ENCODE measurements around the gene SDF2L1.
A peak's percentile ranks its signal among the peaks of the same experiment; 100 is the strongest.
"Not testable (repeated sequence)": the region's sequence is repeated elsewhere in the genome, so short reads cannot be mapped to it uniquely, and the experiment has no call there.

Gene SDF2L1, protein sequence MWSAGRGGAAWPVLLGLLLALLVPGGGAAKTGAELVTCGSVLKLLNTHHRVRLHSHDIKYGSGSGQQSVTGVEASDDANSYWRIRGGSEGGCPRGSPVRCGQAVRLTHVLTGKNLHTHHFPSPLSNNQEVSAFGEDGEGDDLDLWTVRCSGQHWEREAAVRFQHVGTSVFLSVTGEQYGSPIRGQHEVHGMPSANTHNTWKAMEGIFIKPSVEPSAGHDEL

DNA sequence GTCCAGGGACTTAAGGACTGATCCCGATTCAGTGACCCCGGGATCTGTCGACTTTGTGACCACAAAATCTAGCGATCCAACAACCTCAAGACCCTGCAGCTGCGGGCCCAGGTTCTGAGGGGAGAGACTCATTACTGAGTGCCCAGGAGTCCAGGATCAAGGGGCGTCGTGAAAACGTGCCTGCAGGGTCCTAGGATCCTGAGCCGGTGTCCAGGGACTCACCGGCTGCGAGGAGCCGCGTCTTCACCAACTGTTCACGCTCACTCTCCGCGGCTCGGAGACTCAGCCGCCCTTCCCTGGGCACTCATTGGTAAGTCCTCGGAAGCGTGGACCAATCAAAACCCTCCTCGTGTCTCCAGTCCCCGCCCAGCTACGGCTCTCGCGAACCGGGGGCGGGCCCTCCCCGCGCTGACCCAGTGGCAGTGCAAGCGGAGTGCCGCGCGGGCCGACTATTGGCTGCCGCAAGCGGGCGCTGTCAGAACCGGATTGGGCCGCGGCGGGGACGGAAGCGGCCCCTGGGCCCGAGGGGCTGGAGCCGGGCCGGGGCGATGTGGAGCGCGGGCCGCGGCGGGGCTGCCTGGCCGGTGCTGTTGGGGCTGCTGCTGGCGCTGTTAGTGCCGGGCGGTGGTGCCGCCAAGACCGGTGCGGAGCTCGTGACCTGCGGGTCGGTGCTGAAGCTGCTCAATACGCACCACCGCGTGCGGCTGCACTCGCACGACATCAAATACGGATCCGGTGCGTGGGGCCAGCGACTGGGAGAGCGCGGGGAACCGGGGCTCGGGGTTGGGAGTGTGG lies at the start of gene SDF2L1:
Gene SDF2L1 (plus strand): TSS at position 514 of the 795 bp plus-strand sequence. CDS start 35 bp downstream, at position 549.
- peak; percentile 95 to 96 for DNase-seq (ENCODE audit: low read depth in 2 of 2)

DNA sequence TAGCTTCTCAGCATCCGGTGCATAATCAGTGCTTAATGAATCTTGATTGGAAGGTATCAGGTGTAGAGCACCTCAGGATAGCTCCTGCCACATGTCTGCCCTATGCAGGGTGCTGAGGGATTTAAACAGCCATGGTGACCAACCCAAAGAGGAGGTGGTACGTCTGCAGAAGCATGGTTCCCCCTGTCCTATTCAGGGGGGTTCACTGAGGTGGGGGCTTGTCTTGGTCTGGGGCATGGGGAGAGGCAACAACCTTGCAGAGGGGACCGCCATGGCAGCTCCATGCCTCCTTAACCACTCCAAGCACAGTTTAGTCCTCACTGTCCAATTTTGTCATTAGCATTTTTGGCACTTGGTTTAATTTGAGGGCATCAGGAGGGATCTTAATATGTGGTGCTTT lies 49.7 kb upstream of the SDF2L1 start:
- no peak for DNase-seq (ENCODE audit: low read depth in 2 of 2)

DNA sequence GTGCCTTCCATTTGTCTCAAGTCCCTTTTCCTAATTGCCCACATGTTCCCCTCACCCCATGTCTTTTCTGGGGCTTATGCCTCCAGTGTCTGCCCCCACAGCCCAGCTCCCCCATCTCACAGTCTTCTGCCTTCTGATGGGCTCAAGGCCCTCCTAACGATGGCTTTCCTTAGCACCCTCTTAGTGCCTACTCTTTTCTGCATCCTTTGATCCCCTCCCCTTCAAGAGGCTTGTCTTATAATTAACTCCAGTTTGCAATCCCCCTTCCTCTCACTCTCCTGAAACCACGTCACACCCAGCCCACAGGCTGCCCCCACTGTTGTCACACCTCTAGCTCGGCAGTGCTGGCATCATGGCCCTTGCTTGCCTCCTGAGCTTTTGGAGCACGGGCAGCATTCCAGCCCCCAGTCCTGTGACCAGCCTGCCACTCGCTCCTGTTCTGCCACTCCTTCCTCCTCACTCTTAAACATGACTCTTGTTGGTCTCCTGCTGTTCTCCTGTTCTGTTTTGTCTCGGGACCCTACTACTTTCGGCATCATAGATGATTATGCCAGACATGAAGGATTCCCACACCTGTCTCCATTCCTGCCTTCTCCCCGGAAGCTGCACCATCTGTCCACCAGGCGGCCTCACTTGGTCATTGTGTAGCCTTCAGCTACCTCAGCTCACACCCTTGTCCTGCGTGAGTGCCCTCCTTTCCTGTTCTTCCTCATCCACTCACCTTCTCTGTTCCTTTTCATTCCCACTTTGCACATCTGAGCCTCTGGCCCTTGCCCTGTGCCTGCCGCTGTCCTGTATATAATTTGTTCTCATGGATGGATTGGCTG lies 48.5 kb upstream of the SDF2L1 start:
- DNase-seq (ENCODE audit: low read depth in 2 of 2), result no peak

DNA sequence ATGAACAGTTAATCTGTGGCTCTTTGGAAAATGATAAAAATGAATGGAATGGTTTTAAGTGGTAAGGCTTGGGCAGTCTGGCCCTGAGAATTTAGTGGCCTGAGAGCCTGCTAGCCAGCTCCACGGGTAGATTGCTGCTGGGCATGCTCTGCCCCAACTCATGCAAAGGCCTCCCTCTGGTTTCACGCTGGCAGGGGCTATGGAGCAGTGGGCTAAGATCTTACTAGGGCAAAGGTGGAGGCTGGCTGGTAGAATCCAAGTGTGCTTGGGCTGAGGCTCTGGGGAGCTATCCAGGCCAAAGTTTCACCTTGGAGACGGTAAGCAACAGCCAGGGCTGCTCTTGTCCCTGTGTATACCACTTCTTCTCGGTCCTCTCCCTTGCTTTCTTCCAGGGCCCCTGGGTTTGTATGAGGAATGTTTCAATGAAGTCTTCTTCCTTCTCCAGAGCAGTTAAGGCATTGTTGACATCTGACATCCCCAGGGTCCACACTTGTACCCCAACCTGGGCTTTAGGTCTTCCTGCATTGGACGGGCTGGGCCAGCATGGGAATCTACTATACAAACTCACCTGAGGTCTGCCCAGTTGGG lies 47.1 kb upstream of the SDF2L1 start:
- DNase-seq (ENCODE audit: low read depth in 2 of 2), result no peak

DNA sequence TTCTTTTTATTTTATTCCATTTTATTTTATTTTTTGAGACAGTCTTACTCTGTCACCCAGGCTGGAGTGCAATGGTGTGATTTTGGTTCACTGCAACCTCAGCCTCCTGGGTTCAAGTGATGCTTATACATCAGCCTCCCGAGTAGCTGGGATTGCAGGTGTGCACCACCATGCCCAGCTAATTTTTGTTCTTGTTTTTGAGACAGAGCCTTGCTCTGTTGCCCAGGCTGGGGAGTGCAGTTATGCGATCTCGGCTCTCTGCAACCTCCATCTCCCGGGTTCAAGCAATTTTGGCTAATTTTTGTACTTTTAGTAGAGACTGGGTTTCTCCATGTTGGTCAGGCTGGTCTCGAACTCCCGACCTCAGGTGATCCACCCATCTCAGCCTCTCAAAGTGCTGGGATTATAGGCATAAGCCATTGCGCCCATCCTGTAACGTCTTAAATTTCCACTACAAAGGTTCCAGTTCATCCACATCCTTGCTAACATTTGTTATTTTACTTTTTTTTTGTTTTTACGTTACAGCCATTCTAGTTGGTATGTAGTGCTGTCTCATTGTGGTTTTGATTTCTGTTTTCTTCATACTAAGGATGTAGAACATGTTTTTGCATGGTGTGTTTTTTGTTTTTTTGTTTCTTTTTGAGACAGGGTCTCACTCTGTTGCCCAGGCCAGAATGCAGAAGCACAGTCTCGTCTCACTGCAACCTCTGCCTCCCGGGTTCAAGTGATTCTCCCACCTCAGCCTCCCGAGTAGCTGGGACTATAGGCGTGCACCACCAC lies 45.6 kb upstream of the SDF2L1 start:
- not testable (repeated sequence) for DNase-seq (ENCODE audit: low read depth in 2 of 2)

DNA sequence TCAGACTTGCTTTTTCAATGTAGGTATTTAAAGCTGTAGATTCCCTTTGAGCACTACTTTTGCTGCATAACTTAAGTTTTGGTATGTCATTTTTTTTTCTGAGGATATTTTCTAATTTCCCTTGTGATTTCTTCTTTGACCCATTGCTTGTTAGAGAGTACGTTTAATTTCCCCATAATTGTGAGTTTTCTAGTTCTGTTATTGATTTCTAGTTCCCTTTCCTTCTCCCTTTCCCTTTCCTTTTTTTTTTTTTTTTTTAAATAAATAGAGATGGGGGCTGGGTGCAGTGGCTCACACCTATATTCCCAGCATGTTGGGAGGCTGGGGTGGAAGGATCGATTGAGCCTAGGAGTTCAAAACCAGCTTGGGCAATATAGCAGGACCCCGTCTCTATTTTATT lies 43.8 kb upstream of the SDF2L1 start:
- DNase-seq (ENCODE audit: low read depth in 2 of 2), result no peak

DNA sequence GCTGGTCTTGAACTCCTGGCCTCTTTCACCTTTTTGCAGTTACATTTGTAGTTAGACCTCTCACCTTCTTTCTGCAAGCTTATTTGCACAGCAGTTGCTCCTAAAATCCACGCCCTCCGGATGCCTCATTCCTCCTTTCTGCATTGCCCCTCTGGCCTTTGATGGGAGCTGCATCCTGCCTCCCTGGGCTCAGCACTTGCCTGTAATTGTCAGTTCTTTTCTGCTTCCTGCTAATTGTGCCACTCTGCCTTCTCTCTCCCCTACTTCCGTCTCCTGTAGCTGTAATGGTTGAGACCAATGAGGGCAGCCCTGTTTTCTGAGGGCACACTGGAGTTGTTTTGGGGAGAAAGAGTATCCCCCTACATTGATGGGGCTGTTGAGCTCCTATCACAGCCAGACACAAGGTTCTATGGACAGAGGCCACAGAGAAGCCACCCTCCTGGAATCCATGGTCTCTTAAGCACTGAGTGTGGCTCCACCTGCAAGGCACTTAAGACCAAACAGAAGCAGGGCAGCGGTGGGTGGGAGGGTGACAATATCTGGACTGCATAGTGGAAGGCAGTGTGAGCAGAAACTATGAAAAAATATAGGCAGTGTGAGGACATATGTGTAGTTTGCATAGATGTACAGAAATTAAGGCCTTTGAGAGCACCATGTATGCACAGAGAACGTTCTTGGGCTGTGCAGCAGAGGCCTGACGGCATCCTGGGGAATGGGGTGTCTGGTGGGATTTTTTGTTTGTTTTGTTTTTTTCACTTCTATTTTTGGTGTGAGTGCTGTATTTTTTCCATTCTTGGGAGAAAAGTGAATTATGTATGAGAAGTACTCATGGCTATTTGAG lies 42.8 kb upstream of the SDF2L1 start:
- DNase-seq (ENCODE audit: low read depth in 2 of 2), result no peak

DNA sequence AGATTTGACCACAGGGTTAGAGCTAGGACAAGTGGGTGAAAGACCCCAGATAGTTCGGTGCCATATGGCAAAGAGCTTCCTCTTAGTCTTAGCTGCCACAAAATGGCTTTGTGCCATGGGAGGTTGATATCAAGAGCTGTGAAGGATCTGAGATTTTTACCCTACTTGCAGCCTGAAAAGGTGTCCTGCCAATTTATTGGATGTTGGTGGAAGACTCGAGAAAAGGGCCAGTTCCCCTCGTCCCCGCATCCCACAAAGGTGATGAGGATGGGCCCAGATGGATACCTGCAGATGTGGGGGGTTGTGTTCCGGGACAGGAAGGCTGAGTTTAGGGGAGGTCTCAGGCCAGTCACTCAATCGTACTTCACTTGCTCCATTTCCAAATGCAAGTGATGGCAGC lies 39.5 kb upstream of the SDF2L1 start:
- no peak for DNase-seq (ENCODE audit: low read depth in 2 of 2)

DNA sequence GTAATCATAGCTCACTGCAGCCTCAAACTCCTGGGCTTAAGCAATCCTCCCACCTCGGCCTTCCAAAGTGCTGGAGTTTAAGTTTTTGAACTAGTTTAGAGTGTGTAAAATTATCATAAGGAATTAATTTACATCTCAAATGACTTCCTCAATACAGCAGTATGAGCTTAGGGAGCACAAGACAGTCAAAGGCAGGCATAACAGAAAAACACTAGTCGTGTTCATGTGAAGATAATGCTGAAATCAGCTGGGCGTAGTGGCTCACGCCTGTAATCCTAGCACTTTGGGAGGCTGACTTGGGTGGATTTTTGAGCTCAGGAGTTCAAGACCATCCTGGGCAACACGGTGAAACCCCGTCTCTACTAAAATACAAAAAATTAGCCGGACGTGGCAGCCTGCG lies 38.1 kb upstream of the SDF2L1 start:
- no peak for DNase-seq (ENCODE audit: low read depth in 2 of 2)

DNA sequence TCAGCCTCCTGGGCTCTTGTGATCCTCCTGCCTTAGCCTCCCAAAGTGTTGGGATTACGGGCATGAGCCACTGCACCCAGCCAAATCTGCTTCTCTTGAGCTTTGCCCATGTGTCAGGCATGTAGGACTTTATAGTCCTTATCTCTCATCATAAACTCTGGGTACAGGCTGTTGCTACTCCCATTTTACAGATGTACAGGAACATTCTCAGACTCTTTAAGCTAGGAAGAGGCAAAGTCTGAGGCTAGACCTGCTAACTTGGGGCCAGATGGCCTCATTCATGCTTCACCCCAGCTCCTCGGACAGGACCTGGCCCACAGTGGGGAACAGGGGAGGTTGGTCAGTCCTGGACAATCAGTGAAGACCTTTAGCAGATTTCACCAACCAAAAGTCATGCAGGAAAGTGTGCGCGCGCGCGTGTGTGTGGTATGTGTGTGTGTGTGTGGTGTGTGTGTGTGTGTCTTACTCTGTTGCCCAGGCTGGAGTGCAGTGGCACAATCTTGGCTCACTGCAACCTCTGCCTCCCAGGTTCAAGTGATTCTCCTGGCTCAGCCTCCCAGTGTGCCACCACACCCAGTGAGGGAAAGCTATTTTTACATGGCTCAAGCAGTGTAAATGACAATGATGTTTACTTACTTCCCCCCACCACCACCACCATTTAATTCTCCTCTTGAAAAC lies 36.1 kb upstream of the SDF2L1 start:
- no peak for DNase-seq (ENCODE audit: low read depth in 2 of 2)

DNA sequence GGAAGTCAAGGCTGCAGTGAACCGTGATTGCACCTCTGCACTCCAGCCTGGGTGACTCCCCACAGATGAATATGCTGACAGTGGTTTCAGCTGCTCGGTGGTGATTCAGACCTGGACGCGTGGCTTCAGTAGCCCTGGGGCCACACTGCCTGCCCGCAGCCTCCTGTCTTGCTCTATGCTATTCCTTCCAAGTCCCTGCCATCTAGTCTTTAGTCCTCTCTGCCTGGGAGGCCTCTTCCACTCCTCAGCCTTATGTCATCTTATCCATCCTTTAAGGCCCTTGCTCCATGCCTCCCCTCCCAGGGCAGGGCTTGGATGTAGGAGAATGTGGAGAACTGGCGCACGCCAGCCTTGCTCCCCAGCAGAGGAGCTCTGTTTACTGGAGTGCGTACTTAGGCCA lies 35.3 kb upstream of the SDF2L1 start:
- DNase-seq (ENCODE audit: low read depth in 2 of 2), result no peak

DNA sequence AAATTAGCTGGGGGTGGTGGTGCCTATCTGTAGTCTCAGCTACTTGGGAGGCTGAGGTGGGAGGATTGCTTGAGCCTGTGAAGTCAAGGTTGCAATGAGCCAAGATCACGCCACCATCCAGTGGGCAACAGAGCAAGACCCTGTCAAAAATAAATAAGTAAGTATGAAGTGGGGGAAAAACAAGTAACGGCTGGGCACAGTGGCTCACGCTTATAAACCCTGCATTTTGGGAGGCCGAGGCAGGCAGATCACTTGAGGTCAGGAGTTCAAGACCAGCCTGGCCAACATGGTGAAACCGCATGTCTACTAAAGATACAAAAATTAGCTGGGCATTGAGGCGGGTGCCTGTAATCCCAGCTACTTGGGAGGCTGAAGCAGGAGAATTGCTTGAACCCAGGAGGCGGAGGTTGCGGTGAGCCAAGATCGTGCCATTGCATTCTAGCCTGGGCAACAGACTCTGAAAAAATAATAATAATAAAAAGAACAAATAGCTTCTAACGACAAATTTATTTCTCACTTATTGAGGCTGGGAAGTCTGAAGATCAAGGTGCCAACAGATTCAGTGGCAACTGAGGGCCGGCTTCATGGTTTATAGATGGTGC lies 32.4 kb upstream of the SDF2L1 start:
- not testable (repeated sequence) for DNase-seq (ENCODE audit: low read depth in 2 of 2)

DNA sequence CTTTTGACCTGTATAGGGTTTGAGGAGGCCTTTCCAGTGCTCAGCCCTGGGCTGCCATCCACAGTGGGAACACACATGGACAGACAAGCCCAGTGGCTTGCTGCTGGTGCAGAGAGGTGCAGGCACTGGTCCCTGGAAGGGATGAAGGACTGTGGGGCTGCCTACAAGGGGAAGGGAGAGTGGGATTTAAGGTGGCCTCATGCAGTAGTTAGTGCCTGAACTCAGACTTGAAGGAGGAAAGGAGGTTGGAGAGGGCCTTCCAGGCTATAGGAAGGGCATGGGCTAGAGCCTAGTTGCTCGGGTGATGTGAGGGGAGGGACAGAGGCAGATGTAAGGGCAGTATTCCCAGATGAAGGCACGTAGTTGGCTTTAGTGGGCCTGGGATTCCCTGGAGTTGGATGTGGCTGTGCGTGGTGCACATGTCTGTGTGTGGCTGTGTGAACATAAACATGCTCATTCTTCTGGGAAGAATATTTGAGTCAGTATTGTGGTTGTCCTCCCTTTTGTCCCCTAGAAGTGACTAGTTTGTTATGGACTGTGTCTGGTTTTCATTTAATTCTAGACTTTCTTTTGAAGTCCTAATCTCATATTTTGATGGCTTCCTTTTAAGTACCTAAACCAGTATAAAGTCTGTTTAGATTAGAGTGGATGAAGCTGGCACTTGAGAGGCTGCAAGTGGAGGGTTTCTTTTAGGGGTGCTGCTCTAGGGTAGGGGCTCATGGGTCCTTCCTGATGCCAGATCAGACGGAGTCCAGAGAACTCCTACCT lies 30.7 kb upstream of the SDF2L1 start:
- DNase-seq (ENCODE audit: low read depth in 2 of 2), result no peak

DNA sequence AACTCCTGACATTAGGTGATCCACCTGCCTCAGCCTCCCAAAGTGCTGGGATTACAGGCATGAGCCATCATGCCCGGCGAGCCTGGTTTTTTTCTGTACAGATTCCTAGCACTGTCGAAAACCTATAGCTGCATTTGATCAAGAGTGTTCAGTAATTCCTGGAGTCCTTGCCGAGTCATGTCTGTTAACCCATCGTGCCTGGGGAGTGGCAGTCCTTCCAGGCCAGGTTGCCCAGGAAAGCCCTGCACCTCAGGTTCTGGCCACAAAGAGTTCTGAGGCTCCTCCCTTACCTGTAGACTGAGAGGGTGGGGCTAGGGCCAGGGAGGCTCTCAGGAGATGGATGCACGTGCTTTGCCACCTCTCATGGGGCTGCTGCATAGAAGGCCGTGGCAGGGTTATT lies 29.2 kb upstream of the SDF2L1 start:
- DNase-seq (ENCODE audit: low read depth in 2 of 2), result no peak

DNA sequence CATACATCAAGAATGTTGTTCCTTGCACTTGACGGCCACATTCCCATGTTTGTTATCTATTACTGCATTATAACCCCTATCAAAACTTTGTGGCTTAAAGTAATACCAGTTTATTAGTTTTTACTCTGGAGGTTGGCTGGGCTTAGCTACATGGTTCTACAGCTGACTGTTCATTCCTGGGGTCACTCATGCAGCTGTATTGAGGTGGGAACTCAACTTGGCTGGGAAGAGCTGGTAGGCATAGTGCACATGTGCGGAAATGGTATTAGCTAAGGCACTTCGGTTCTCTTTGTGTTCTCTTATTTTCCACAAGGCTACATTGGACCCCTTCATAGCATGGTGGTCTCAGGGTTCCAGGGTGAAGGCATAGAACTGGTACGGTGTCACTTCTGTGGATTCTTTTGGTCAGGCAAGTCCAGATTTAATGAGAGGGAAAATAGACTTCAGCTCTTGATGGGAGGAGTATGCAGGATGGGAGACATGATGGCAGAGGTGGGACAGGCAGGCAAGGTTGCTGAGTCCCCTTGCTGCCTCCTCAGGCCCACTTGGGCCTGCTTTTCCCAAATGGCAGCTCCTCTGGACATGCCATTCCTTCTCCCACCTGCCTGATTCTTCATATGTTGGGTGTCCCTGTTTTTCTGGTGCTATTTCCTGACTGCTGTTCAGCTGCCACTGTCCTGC lies 28.4 kb upstream of the SDF2L1 start:
- DNase-seq (ENCODE audit: low read depth in 2 of 2), result no peak

DNA sequence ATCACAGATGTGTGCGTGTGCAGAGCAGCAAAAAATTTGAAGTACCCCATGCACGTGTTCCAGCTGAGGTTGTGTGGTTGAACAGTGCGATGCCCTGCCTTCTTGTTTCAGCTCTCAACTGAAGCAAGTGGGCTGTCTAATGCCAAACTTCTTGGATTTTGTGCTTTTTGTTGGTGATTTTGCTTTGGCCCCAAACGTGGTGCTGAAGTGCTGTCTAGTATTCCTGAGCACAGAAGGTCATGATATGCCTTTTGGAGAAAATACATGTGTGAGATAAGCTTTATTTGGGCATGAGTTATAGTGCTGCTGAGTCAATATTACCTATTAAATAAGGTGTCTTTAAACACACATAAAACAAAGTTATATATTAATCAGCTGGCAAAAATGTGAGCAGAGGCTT lies 26.4 kb upstream of the SDF2L1 start:
- DNase-seq (ENCODE audit: low read depth in 2 of 2), result no peak

DNA sequence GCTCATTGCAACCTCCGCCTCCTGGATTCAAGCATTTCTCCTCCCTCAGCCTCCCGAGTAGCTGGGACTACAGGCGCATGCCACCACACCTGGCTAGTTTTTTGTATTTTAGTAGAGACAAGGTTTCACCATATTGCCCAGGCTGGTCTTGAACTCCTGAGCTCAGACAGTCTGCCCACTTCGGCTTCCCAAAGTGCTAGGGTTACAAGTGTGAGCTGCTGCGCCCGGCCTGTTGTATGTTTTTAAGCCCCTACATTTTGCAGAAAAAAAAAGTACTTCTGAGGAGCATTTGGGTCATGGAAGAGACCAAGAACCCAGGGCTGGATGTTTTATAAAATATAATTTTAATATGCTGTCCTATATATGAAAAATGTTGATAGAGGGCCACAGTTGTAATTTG lies 24.8 kb upstream of the SDF2L1 start:
- DNase-seq (ENCODE audit: low read depth in 2 of 2), result not testable (repeated sequence)

DNA sequence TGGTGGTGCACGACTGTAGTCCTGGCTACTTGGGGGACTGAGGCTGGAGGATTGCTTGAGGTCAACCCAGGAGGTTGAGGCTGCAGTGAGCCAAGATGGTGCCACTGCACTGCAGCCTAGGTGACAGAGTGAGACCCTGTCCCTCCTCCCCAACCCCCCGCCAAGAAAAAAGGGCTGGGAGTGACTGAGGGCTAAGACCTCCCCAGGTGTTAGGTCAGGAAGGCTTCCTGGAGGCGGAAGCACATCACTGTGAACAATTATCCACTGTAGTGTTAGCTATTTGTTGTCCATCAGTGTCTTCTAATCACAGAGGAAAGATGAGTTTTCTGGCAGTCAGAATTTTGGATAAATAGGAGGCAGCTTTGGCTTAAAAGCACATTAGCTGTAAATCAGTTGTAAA lies 21.1 kb upstream of the SDF2L1 start:
- DNase-seq (ENCODE audit: low read depth in 2 of 2), result no peak
